SU-DHL-6 (cell line): ENCODE measurements around the gene TMEM120B.

Experiments
- H2AFZ ChIP-seq: fragments of 200-600 bp; sonication (generic); 2 replicates; pipeline ENCODE4 v1.6.1; 2014; ENCODE audit warnings: low read depth, mild to moderate bottlenecking, moderate library complexity, mixed read lengths, antibody characterized with exemption, low read length; ENCODE audit not compliant: severe bottlenecking
- H3F3A ChIP-seq: fragments of 200-600 bp; shearing (Covaris generic); 2 replicates; pipeline ENCODE4 v1.6.0; 2016; ENCODE audit warnings: antibody characterized with exemption, mild to moderate bottlenecking; ENCODE audit not compliant: insufficient read depth
- H3K27ac ChIP-seq: fragments of 200-600 bp; sonication (generic); 2 replicates; pipeline ENCODE4 v1.5.1; 2016; ENCODE audit warnings: low read depth, mild to moderate bottlenecking, low read length, moderate library complexity, mixed read lengths
- H3K27me3 ChIP-seq: fragments of 200-600 bp; sonication (generic), shearing (Covaris generic); 2 replicates; pipeline ENCODE4 v1.6.0; 2014; ENCODE audit warnings: mild to moderate bottlenecking, low read length
- H3K36me3 ChIP-seq: fragments of 200-600 bp; sonication (generic); 2 replicates; pipeline ENCODE4 v1.6.1; 2014; ENCODE audit warnings: mild to moderate bottlenecking, low read length, mixed read lengths
- H3K4me2 ChIP-seq: fragments of 300-600, 200-600 bp; shearing (Covaris generic), sonication (generic); 2 replicates; pipeline ENCODE4 v1.6.0; 2014; ENCODE audit warnings: low read length, low read depth, mild to moderate bottlenecking; ENCODE audit not compliant: poor library complexity, severe bottlenecking
- H3K4me3 ChIP-seq: fragments of 200-600 bp; sonication (generic); 2 replicates; pipeline ENCODE4 v1.5.1; 2014; ENCODE audit warnings: antibody characterized with exemption, low read length, mild to moderate bottlenecking, mixed read lengths; ENCODE audit not compliant: insufficient read depth, poor library complexity, severe bottlenecking
- H3K79me2 ChIP-seq: fragments of 200-600 bp; sonication (generic); 2 replicates; pipeline ENCODE4 v1.6.1; 2014; ENCODE audit warnings: mild to moderate bottlenecking, low read length, moderate library complexity; ENCODE audit not compliant: insufficient read depth
- H3K9ac ChIP-seq: fragments of 200-600 bp; sonication (generic); 2 replicates; pipeline ENCODE4 v1.7.0; 2014; ENCODE audit warnings: mild to moderate bottlenecking, low read length
- H3K9me2 ChIP-seq: fragments of 200-600 bp; sonication (generic); replicated peaks from 2 replicates; pipeline ENCODE4 v1.6.1; 2014; ENCODE audit warnings: low read length; ENCODE audit not compliant: insufficient read depth
- H3K9me3 ChIP-seq: fragments of 200-600 bp; sonication (generic); 2 replicates; pipeline ENCODE4 v1.6.1; 2014; ENCODE audit warnings: low read length, mixed read lengths; ENCODE audit not compliant: insufficient read depth
- H4K20me1 ChIP-seq: fragments of 200-600 bp; sonication (generic); 2 replicates; pipeline ENCODE4 v1.6.1; 2014; ENCODE audit warnings: low read depth, mild to moderate bottlenecking, antibody characterized with exemption, low read length, moderate library complexity, mixed read lengths
- EZH2phosphoT487 ChIP-seq: fragments of 200-600 bp; sonication (generic), shearing (Covaris generic); conservative IDR thresholded peaks from 2 replicates; pipeline ENCODE4 v1.6.1; 2018; ENCODE audit warnings: mild to moderate bottlenecking, antibody characterized with exemption, low read length, moderate library complexity, mixed read lengths
- TF ChIP-seq, protein P1 (sequence below): fragments of 200-600 bp; sonication (generic); IDR thresholded peaks from one replicate; pipeline ENCODE4 v1.5.1; 2017; ENCODE audit warnings: antibody characterized with exemption, mild to moderate bottlenecking, low read length, moderate library complexity; ENCODE audit not compliant: insufficient read depth, poor library complexity, severe bottlenecking

TMEM120B gene

DNA sequence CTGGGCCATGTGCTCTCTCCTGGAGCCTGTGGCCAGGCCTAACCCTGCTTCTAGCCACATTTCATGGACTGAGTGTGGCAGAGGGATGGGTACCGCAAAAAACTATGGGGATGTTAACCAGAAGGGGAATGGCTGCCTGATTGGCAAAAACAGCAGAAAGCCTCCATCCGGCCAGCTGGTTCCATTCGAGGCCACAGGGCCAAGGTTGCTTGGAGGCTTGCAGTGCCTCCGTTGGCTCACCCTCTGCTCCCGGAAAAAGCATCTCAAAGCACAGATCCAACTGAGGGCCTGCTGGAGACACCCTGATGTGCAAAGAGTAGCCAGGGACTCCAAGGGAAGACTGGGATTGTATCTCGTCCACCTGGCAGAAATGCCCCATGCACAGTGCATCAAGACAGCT is 16.5 kb downstream of the TMEM120B start:
- Histone ChIP-seq H3F3A (no peaks in the 10 kb centered on the region), H3K9me3 (no peaks in the 10 kb centered on the region), H3K27me3 (no peaks in the 10 kb centered on the region), H3K27ac (no peak overlapping the region), H3K4me3 (no peak overlapping the region), H3K79me2 (0 out of 2 replicates have a peak, but pooled peaks cover 4% of the 10 kb centered on the region), H4K20me1 (no peaks in the 10 kb centered on the region), H3K36me3 (no peaks in the 10 kb centered on the region), H3K9me2 (no peaks in the 10 kb centered on the region), H2AFZ (no peak overlapping the region), H3K4me2 (no peak overlapping the region), H3K9ac (no peak overlapping the region)
- no peak for TF ChIP-seq EZH2phosphoT487
- TF ChIP-seq, protein P1, sequence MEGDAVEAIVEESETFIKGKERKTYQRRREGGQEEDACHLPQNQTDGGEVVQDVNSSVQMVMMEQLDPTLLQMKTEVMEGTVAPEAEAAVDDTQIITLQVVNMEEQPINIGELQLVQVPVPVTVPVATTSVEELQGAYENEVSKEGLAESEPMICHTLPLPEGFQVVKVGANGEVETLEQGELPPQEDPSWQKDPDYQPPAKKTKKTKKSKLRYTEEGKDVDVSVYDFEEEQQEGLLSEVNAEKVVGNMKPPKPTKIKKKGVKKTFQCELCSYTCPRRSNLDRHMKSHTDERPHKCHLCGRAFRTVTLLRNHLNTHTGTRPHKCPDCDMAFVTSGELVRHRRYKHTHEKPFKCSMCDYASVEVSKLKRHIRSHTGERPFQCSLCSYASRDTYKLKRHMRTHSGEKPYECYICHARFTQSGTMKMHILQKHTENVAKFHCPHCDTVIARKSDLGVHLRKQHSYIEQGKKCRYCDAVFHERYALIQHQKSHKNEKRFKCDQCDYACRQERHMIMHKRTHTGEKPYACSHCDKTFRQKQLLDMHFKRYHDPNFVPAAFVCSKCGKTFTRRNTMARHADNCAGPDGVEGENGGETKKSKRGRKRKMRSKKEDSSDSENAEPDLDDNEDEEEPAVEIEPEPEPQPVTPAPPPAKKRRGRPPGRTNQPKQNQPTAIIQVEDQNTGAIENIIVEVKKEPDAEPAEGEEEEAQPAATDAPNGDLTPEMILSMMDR, result no peak

- Histone ChIP-seq H4K20me1 (no peaks in the 10 kb centered on the region), H3K36me3 (no peaks in the 10 kb centered on the region), H3K9me3 (no peaks in the 10 kb centered on the region), H3K27ac (no peak overlapping the region), H3F3A (no peaks in the 10 kb centered on the region), H3K9me2 (no peaks in the 10 kb centered on the region), H3K4me2 (no peak overlapping the region), H3K4me3 (no peak overlapping the region), H3K79me2 (0 out of 2 replicates have a peak, but pooled peaks cover 4% of the 10 kb centered on the region), H3K27me3 (no peaks in the 10 kb centered on the region), H2AFZ (no peak overlapping the region), H3K9ac (no peak overlapping the region)
- TF ChIP-seq EZH2phosphoT487, result no peak
- TF ChIP-seq, protein P1, result no peak
Measured at GRCh38 chr12:121731473-121731872, 18.9 kb downstream of the TMEM120B start.

- Histone ChIP-seq H2AFZ (no peak overlapping the region), H3K27ac (no peak overlapping the region)
- TF ChIP-seq, protein P1, result no peak
- TF ChIP-seq EZH2phosphoT487, result no peak
Measured at GRCh38 chr12:121733849-121734248, 21.3 kb downstream of the TMEM120B start.

More at GRCh38 chr12:121733849-121734248, 21.3 kb downstream of the TMEM120B start:
- Histone ChIP-seq H3F3A (no peaks in the 10 kb centered on the region), H3K4me2 (no peak overlapping the region), H3K27me3 (no peaks in the 10 kb centered on the region), H3K4me3 (no peak overlapping the region), H3K9ac (no peak overlapping the region), H3K9me2 (no peaks in the 10 kb centered on the region), H4K20me1 (no peaks in the 10 kb centered on the region), H3K9me3 (no peaks in the 10 kb centered on the region), H3K36me3 (no peaks in the 10 kb centered on the region), H3K79me2 (no peaks in the 10 kb centered on the region)
